ENCODE data around the gene OR8B12. TPM values are rescaled to one million over a fixed set of nuclear protein-coding genes. Genes with fewer than 3 reads are reported as not detected.

OR8B12 gene
- total and polyA plus RNA-seq, 10 of the 15 experiments (the other 5 are each of a cell fraction or from before 2014, with no cell fraction given): not detected

DNA sequence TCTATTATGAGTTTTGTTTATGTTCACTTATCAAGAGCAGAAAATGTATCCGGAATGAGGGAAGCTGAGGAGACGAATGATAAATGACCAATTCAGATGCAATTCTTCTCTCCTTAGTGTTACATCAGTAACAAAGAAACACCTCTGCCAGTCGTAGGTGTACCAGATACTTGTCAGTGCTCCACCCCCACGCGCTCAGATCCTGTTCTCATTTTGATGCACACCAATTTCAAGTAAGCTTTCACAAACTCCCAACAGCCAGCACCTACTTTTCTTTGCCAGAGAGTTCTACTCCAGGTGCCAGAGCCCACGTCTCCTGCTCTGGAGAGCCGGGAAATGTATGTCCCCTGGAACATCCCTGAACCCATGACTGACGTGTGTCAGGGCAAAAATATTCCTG, 43.7 kb downstream of the OR8B12 start (continued):
- TF ChIP-seq, protein P1, sequence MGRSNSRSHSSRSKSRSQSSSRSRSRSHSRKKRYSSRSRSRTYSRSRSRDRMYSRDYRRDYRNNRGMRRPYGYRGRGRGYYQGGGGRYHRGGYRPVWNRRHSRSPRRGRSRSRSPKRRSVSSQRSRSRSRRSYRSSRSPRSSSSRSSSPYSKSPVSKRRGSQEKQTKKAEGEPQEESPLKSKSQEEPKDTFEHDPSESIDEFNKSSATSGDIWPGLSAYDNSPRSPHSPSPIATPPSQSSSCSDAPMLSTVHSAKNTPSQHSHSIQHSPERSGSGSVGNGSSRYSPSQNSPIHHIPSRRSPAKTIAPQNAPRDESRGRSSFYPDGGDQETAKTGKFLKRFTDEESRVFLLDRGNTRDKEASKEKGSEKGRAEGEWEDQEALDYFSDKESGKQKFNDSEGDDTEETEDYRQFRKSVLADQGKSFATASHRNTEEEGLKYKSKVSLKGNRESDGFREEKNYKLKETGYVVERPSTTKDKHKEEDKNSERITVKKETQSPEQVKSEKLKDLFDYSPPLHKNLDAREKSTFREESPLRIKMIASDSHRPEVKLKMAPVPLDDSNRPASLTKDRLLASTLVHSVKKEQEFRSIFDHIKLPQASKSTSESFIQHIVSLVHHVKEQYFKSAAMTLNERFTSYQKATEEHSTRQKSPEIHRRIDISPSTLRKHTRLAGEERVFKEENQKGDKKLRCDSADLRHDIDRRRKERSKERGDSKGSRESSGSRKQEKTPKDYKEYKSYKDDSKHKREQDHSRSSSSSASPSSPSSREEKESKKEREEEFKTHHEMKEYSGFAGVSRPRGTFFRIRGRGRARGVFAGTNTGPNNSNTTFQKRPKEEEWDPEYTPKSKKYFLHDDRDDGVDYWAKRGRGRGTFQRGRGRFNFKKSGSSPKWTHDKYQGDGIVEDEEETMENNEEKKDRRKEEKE (IDR thresholded peaks at IDR 0.05): no peak
- no peak for TF ChIP-seq CBX5 (IDR thresholded peaks at IDR 0.05; ENCODE audit: low read depth)
- no peak for TF ChIP-seq HDAC6 (IDR thresholded peaks at IDR 0.05; ENCODE audit: unreplicated experiment)
- TF ChIP-seq TCF12 (IDR thresholded peaks at IDR 0.05; ENCODE audit: low read depth, low read length): no peak
- TF ChIP-seq SRF (IDR thresholded peaks at IDR 0.05; ENCODE audit: low read depth in 2 of 2, low read length in 2 of 2): no peak
- TF ChIP-seq ESRRA (IDR thresholded peaks at IDR 0.05; ENCODE audit: low read length): no peak
- TF ChIP-seq IKZF2 (IDR thresholded peaks at IDR 0.05): no peak
- TF ChIP-seq POLR2AphosphoS5 (IDR thresholded peaks at IDR 0.05; ENCODE audit: low read length): no peak
- no peak for TF ChIP-seq CBX3 (IDR thresholded peaks at IDR 0.05; ENCODE audit: borderline replicate concordance, low read depth)

DNA sequence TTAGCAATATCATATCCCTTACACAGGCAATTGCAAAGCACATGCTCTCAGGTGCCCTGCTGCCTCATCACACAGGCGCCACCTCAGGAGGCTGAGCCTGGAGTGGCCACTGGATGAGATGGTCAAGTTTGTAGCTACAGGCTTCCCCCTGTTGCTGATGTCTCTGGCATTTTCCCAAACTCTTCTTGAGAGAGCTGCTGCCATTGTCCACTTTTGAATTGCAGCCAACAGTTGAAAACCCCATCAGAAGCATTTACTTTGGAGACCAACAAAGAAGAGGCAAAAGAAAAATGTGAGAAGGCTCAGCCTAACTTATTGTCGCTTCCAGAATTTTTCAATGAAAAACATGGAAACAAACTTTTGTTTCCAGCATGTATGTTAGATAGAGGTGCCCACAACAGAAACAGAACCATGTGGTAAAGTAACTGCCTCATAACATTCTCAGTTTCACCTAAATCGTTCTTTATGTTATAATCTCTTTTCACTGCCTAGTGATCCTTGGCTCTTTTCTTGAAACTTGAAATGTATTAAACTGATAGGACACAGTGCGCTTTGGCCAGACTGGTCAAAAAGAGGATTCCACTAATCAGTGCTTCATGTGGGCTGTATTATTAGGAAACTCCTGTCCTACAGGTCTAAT, 50.3 kb downstream of the OR8B12 start:
- BruUV-seq (replicated peaks): no TSS peak
- in situ Hi-C loops (cut with MboI): no loop called here
- Histone ChIP-seq H3K4me1 (ENCODE audit: control insufficient read depth, insufficient read depth, low read length) (no peaks in the 10 kb centered on the region), H3K27ac (ENCODE audit: control insufficient read depth, insufficient read depth) (no peak overlapping the region), H3K79me2 (ENCODE audit: control insufficient read depth, insufficient read depth, low read length) (no peaks in the 10 kb centered on the region), H3K4me2 (ENCODE audit: control insufficient read depth, insufficient read depth) (no peak overlapping the region), H3K9me3 (replicated peaks; ENCODE audit: control insufficient read depth, insufficient read depth, low read length) (no peaks in the 10 kb centered on the region), H3K36me3 (ENCODE audit: control insufficient read depth in 2 of 2, insufficient read depth in 2 of 2, low read length in 1 of 2) (no peaks in the 10 kb centered on the region), H3K27me3 (replicated peaks in 1 of 2; ENCODE audit: control insufficient read depth in 2 of 2, insufficient read depth in 2 of 2, low read length in 1 of 2) (no peaks in the 10 kb centered on the region), H3K4me3 (no peak overlapping the region), H4K20me1 (ENCODE audit: control insufficient read depth, insufficient read depth) (no peaks in the 10 kb centered on the region), H3K9ac (ENCODE audit: control insufficient read depth, insufficient read depth, low read length) (no peak overlapping the region), H2AFZ (ENCODE audit: control insufficient read depth, low read depth, low read length) (no peak overlapping the region)
- DNase-seq (ENCODE audit: low read depth, low spot score): no peak
- TF ChIP-seq, protein P2, sequence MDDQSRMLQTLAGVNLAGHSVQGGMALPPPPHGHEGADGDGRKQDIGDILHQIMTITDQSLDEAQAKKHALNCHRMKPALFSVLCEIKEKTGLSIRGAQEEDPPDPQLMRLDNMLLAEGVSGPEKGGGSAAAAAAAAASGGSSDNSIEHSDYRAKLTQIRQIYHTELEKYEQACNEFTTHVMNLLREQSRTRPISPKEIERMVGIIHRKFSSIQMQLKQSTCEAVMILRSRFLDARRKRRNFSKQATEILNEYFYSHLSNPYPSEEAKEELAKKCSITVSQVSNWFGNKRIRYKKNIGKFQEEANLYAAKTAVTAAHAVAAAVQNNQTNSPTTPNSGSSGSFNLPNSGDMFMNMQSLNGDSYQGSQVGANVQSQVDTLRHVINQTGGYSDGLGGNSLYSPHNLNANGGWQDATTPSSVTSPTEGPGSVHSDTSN (IDR thresholded peaks at IDR 0.05; ENCODE audit: insufficient replicate concordance, low read depth, low read length): no peak
- TF ChIP-seq MTA3 (IDR thresholded peaks at IDR 0.05; ENCODE audit: borderline replicate concordance, low read length) (no peak), ASH2L (IDR thresholded peaks at IDR 0.05; ENCODE audit: borderline replicate concordance, low read depth) (no peak), NR2C2 (IDR thresholded peaks at IDR 0.05; ENCODE audit: borderline replicate concordance, control insufficient read depth, insufficient read length, low read depth) (no peak)
- TF ChIP-seq, protein P3, sequence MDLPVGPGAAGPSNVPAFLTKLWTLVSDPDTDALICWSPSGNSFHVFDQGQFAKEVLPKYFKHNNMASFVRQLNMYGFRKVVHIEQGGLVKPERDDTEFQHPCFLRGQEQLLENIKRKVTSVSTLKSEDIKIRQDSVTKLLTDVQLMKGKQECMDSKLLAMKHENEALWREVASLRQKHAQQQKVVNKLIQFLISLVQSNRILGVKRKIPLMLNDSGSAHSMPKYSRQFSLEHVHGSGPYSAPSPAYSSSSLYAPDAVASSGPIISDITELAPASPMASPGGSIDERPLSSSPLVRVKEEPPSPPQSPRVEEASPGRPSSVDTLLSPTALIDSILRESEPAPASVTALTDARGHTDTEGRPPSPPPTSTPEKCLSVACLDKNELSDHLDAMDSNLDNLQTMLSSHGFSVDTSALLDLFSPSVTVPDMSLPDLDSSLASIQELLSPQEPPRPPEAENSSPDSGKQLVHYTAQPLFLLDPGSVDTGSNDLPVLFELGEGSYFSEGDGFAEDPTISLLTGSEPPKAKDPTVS (IDR thresholded peaks at IDR 0.05; ENCODE audit: low read depth, low read length): no peak
- CTCF ChIA-PET: interaction anchor here (0.7 kb wide), 1 partner anchor 25 kb away, joined by 3 read pairs; no protein-coding TSS in a partner anchor
- POLR2A ChIA-PET: no interaction called here
- RAD21 ChIA-PET (ENCODE audit: unreplicated experiment): no interaction called here
- no peak for FAIRE-seq
- no peak for ATAC-seq
- intact Hi-C loops (cut with micrococcal nuclease; ENCODE audit: unreplicated experiment): no loop called here
- SMC1A ChIA-PET (ENCODE audit: uncharacterized antibody, unreplicated experiment): no interaction called here
- 78% methylated on average over 4 of the region's 4 CpGs for WGBS (ENCODE audit: insufficient coverage, insufficient replicate concordance, low lambda C conversion rate, missing lambda C conversion rate)

Measured in GM12878 (cell line).